Retinal pigment epithelial cell (primary cell): ENCODE measurements around the gene SOSTDC1.
A peak's percentile ranks its signal among the peaks of the same experiment; 100 is the strongest.

Experiments used
- DNase-seq: peaks from one replicate; pipeline ENCODE4 v3.0.0-alpha.2; 2010; ENCODE audit warnings: low read depth
- H3K4me3 ChIP-seq: 2 replicates; pipeline ENCODE4 v1.5.1; 2011; ENCODE audit warnings: mild to moderate bottlenecking, low read length, control low read depth, moderate library complexity
- TF ChIP-seq, protein P1 (sequence below): conservative IDR thresholded peaks from 2 replicates; pipeline ENCODE4 v1.5.1; 2011; ENCODE audit warnings: low read depth, low read length, control low read depth, inconsistent platforms

The SOSTDC1 gene

DNA sequence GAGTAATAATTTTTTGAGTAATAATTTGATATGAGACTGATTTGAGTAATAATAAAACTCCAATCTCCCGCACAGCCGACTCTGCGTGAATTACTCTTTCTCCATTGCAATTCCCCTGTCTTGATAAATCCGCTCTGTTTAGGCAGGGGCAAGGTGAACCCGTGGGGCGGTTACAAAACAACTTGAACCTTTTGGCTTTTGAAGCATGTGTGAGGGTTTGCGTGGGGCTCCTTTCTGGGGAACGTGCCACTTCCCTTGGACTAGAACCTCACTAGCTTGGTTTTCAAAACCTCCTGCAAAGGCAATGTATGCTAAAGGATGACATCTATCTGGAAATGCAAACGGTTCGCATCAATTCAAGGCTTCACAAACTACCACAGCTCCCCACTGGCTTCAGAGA, 45.7 kb downstream of the SOSTDC1 start:
- DNase-seq: no peak
- peak overlapping the region; percentile 61 for H3K4me3 ChIP-seq
- TF ChIP-seq, protein P1, sequence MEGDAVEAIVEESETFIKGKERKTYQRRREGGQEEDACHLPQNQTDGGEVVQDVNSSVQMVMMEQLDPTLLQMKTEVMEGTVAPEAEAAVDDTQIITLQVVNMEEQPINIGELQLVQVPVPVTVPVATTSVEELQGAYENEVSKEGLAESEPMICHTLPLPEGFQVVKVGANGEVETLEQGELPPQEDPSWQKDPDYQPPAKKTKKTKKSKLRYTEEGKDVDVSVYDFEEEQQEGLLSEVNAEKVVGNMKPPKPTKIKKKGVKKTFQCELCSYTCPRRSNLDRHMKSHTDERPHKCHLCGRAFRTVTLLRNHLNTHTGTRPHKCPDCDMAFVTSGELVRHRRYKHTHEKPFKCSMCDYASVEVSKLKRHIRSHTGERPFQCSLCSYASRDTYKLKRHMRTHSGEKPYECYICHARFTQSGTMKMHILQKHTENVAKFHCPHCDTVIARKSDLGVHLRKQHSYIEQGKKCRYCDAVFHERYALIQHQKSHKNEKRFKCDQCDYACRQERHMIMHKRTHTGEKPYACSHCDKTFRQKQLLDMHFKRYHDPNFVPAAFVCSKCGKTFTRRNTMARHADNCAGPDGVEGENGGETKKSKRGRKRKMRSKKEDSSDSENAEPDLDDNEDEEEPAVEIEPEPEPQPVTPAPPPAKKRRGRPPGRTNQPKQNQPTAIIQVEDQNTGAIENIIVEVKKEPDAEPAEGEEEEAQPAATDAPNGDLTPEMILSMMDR: no peak

DNA sequence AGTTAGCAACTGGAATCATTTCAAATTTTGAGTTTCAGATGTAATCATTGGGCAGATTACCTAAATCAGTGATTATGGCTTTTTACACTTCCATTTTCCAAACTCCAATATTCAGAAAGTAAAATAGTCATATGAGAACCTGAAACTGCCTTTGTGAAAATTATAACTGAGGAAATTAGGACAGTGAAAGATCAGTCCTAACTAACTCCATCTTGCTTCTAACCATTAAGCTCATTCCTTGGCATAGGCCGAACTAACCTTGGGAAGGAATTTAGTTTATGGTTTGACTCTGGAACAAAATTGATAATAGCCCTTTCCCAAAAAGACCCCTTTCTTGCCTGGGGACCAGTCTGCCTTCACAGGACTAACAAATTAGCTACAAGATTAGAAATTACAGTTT, 46.4 kb downstream of the SOSTDC1 start:
- TF ChIP-seq, protein P1: no peak
- no peak for DNase-seq
- no peak overlapping the region for H3K4me3 ChIP-seq

DNA sequence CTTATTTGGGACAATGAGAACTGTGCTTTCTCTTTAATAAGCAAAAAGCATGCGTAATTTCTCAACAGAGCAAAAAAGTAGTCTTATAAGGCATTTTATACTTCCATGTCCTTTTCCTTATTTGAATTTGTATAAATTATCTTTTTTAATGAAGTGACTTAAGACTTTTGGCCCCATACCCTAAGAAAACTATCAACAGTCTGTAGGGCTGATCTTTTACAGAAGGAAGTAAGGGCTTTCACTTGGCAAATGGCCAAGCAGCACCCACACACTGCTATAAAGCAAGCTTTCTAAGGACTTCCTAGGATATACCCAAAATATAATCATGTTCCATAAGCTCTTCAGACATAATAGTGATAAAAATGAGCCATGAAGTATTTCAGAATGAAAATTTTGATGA, 47.6 kb downstream of the SOSTDC1 start:
- TF ChIP-seq, protein P1: no peak
- H3K4me3 ChIP-seq: no peak overlapping the region
- DNase-seq: no peak

DNA sequence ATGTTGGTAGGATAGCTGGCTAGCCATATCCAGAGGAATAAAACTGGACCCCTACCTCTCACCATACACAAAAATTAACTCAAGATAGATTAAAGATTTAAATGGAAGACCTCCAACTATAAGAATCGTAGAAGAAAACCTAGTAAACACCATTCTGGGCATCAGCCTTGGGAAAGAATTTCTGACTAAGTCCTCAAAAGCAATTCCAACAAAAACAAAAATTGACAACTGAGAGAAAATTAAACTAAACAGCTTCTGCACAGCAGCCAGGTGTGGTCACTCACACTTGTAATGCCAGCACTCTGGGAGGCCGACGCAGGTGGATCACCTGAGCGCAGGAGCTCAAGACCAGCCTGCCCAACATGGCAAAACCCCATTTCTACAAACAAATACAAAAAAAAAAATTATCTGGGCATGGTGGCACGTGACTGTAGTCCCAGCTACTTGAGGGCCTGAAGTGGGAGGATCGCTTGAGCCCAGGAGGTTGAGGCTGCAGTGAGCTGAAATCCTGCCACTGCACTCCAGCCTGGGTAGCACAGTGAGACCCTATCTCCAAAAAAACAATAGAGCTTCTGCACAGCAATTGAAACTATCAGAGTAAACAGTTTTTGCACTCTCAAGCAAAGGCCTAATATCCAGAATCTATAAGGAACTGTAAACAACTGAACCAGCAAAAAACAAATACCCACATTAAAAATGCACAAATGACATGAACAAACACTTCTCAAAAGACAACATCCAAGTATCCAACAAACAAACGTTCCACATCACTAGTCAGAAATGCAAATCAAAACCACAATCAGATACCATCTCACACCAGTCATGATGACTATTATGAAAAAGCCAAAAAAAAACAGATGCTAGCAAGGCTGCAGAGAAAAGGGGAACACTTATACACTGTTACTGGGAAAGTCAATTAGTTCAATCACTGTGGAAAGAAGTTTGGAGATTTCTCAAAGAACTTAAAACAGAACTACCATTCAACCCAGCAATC, 49.0 kb downstream of the SOSTDC1 start:
- H3K4me3 ChIP-seq: no peak overlapping the region
- DNase-seq: no peak
- TF ChIP-seq, protein P1: no peak

DNA sequence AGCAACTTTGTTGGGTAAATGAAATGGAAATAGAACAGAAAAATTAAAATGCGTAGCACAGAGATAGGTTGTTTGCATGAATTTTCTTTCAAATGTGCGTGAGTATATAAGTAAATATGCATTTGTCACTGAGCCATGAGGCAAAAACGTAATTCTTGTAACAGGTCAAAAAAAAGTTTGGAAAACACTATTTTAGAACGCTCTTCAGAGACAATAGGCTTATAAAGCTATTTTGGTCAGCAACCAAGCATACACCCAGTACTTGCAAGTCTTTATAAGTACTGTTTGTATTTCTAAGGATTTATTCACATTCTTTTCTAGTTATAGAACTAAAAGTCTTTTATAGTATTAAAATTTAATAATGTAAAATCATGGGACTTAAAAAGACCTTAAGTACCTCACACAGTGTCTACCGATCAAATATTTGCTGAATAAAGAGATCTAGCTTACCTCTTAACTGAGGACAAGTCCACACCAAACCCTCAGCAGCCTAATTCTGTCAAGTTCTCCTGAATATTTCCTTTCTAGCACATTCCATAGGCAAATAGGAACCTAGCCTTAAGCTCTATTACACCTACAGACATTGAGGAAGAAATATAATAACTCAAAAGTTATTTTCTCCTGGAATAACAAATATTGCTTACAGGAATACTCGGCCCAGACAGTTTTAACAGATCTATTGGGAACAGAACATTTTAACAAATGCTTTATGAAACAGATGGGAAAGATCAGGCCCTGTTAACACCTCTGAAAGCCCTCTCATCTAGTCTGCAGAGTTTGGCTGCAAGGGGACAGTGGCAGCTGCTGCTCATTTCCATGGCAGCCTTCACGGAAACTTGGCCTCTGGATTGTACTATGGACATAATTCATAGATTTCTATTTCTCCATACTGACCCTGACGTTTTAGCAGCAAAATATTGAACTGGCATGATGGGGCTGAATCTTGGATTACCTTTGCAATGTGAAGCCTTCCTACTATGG, 53.0 kb downstream of the SOSTDC1 start:
- H3K4me3 ChIP-seq: no peak overlapping the region
- DNase-seq: no peak
- TF ChIP-seq, protein P1: no peak
